Gastrocnemius medialis (tissue), 4 donors: ENCODE measurements around the gene WBP2NL. TPM values are rescaled to one million over a fixed set of nuclear protein-coding genes. Genes with fewer than 3 reads are reported as not detected.
A peak's percentile ranks its signal among the peaks of the same experiment; 100 is the strongest.

Experiments used
- ATAC-seq, 2 donors: fragments of 150-250 bp; one replicate each; pipeline ENCODE4 v1.9.1; 2016
- DNase-seq, 2 donors: peaks; one replicate each; pipeline ENCODE4 v3.0.0-alpha.2; 2019
- H3K27ac ChIP-seq, 4 donors: fragments of 200-600 bp; sonication (generic); 1 replicate in 1 of 4; 2 replicates in 3 of 4; pipeline ENCODE4 v1.5.1; 2016 to 2018; ENCODE audit warnings: mild to moderate bottlenecking in 2 of 4, moderate library complexity in 1 of 4
- H3K27me3 ChIP-seq, 3 donors: fragments of 200-600 bp; sonication (generic) in 2 of 3; 1 replicate in 1 of 3; 2 replicates in 2 of 3; pipeline versions ENCODE4 v1.5.1 to v1.6.0; 2016 to 2019; ENCODE audit warnings: mild to moderate bottlenecking in 1 of 3, moderate library complexity in 1 of 3
- H3K36me3 ChIP-seq, 2 donors: fragments of 200-600 bp; sonication (generic) in 1 of 2; one replicate each; pipeline ENCODE4 v1.5.1; 2017 to 2018
- H3K4me1 ChIP-seq, 2 donors: fragments of 200-600 bp; sonication (generic) in 1 of 2; one replicate each; pipeline ENCODE4 v1.5.1; 2016 to 2017; ENCODE audit warnings: mild to moderate bottlenecking in 2 of 2
- H3K4me3 ChIP-seq, 4 donors: fragments of 200-600 bp; sonication (generic) in 3 of 4; 1 replicate in 1 of 4; 2 replicates in 3 of 4; pipeline ENCODE4 v1.5.1; 2016 to 2019; ENCODE audit warnings: mild to moderate bottlenecking in 2 of 4
- H3K9me3 ChIP-seq, 3 donors: fragments of 200-600 bp; sonication (generic) in 2 of 3; 1 replicate in 1 of 3; 2 replicates in 2 of 3; pipeline ENCODE4 v1.5.1; 2016 to 2019
- POLR2A ChIP-seq, 2 donors: fragments of 450-650 bp; IDR thresholded peaks; one replicate each; pipeline ENCODE4 v1.6.1; 2017; ENCODE audit warnings: antibody characterized with exemption in 2 of 2, mild to moderate bottlenecking in 2 of 2, moderate library complexity in 2 of 2
- in situ Hi-C, 4 donors: fragments of 200-750 bp; cut with MboI; loops; one replicate each; pipeline versions ENCODE4 v1.15.0 to v1.8.0; 2017; ENCODE audit warnings: low sequenced_read_pairs in 4 of 4
- intact Hi-C: fragments of 100-400 bp; cut with DNase I; formaldehyde crosslinking; loops from one replicate; pipeline ENCODE4 v1.15.1; 2023; ENCODE audit warnings: low total_unique reads
- total RNA-seq, 4 donors: library from RNA; depleted of rRNA; stranded (reverse); fragments of >200 nt; gene quantifications; one replicate each; pipeline versions ENCODE4 v1.1.0 to v1.2.3, GENCODE V29; 2016
- TF ChIP-seq, protein P1 (sequence below), 5 experiments: fragments of 450-650 bp in 3 of 5; fragments of 200-600 bp in 2 of 5; sonication (generic) in 2 of 5; IDR thresholded peaks in 4 of 5; conservative IDR thresholded peaks in 1 of 5; 1 replicate in 4 of 5; 2 replicates in 1 of 5; pipeline ENCODE4 v1.5.1; 2016 to 2019; ENCODE audit warnings: antibody characterized with exemption in 5 of 5, mild to moderate bottlenecking in 3 of 5, moderate library complexity in 3 of 5

The WBP2NL gene
- total RNA-seq, 4 donors from 2014 or later: 0.27 to 0.59 (median 0.31) TPM; not detected in 1

DNA sequence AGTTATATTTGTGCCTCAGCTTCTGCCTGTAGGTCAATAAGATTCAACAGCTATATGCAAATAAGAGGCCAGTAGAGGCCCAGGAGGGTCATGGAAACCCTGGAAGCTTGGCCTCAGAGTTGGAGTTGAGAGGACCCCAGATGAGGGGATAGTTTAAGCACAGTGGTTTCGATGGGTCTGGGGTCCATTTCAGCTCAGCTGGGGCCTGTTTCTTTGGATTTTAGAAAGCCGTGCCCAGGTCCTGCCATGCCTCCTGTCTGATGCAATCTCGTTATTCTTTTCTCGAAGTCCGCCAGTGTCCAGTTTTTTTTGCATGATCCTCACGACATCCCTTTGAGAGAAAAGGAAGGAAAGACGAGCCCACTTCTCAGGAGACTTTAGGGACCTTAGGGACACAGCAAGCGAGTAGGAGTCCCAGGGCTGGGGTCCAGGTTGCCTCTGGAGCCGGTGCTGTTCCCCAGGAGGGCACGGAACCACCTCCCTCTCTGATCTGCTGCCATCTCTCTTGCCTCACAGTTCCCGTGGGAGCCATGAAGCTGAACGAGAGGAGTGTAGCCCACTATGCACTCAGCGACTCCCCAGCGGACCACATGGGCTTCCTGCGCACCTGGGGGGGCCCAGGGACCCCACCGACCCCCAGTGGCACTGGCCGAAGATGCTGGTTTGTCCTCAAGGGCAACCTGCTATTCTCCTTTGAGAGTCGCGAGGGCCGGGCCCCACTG, 78.3 kb downstream of the WBP2NL start:
- DNase-seq: no peak
- no peak for ATAC-seq

DNA sequence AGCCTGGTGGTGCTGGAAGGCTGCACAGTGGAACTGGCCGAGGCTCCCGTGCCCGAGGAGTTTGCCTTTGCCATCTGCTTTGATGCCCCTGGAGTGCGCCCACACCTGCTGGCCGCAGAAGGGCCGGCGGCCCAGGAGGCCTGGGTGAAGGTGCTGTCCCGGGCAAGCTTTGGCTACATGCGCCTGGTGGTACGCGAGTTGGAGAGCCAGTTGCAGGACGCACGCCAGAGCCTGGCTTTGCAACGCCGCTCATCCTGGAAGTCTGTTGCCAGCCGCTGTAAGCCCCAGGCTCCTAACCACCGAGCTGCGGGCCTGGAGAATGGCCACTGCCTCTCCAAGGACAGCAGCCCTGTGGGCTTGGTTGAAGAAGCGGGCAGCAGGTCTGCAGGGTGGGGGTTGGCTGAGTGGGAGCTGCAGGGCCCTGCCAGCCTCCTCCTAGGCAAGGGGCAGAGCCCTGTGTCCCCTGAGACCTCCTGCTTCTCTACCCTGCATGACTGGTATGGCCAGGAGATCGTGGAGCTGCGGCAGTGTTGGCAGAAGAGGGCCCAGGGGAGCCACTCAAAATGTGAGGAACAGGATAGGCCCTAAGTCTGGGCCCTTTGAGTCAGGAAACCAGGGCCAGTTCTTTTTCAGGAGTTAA, 79.0 kb downstream of the WBP2NL start:
- intact Hi-C loops (loop anchor here (2.0 to 10.0 kb wide), 2 partner anchors 245 to 983 kb away; partner anchors contain the start of genes EP300 and SREBF2), in situ Hi-C loops (loop anchor here in 1 of 4 donors (25.0 kb wide), 1 partner anchor 360 kb away; the partner anchor contains the start of gene NFAM1)
- TF ChIP-seq, protein P1, sequence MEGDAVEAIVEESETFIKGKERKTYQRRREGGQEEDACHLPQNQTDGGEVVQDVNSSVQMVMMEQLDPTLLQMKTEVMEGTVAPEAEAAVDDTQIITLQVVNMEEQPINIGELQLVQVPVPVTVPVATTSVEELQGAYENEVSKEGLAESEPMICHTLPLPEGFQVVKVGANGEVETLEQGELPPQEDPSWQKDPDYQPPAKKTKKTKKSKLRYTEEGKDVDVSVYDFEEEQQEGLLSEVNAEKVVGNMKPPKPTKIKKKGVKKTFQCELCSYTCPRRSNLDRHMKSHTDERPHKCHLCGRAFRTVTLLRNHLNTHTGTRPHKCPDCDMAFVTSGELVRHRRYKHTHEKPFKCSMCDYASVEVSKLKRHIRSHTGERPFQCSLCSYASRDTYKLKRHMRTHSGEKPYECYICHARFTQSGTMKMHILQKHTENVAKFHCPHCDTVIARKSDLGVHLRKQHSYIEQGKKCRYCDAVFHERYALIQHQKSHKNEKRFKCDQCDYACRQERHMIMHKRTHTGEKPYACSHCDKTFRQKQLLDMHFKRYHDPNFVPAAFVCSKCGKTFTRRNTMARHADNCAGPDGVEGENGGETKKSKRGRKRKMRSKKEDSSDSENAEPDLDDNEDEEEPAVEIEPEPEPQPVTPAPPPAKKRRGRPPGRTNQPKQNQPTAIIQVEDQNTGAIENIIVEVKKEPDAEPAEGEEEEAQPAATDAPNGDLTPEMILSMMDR (IDR thresholded peaks at IDR 0.05 in 4 of 5, conservative IDR thresholded peaks at IDR 0.05 in 1 of 5): no peak
- no peak for TF ChIP-seq POLR2A (IDR thresholded peaks at IDR 0.05)
- Histone ChIP-seq H3K27me3 (no peaks in the 10 kb centered on the region), H3K36me3 (peaks cover 0 to 6% of the 10 kb centered on the region in 2 donors), H3K4me3 (no peak overlapping the region), H3K9me3 (no peaks in the 10 kb centered on the region), H3K27ac (peak overlapping the region; percentile 95 to 100 (median 100)), H3K4me1 (peaks cover 21 to 43% of the 10 kb centered on the region in 2 donors)
- no peak for ATAC-seq
- no peak for DNase-seq

More for the DNA sequence above, 78.3 kb downstream of the WBP2NL start:
- TF ChIP-seq, protein P1 (IDR thresholded peaks at IDR 0.05 in 4 of 5, conservative IDR thresholded peaks at IDR 0.05 in 1 of 5): no peak
- TF ChIP-seq POLR2A (IDR thresholded peaks at IDR 0.05): no peak
- intact Hi-C loops: loop anchor here (10.0 kb wide), 1 partner anchor 982 kb away; the partner anchor contains the start of gene EP300
- H3K4me1 ChIP-seq: peaks cover 19 to 39% of the 10 kb centered on the region in 2 donors
- H3K27me3 ChIP-seq: no peaks in the 10 kb centered on the region
- no peaks in the 10 kb centered on the region for H3K36me3 ChIP-seq
- H3K9me3 ChIP-seq: no peaks in the 10 kb centered on the region
- no peak overlapping the region for H3K4me3 ChIP-seq
- in situ Hi-C loops: loop anchor here in 1 of 4 donors (25.0 kb wide), 1 partner anchor 360 kb away; the partner anchor contains the start of gene NFAM1
- H3K27ac ChIP-seq: peak overlapping the region in 1 of 4 donors; percentile 95

Other genes starting within 250 kb of the WBP2NL start
- 1 to 10 TPM; 3.3 to 7.7 (median 6.0) TPM for gene CCDC134, start 198.1 kb upstream of the WBP2NL start, total RNA-seq
- gene SREBF2, start 165.7 kb upstream of the WBP2NL start, total RNA-seq: 10 to 100 TPM; 25.1 to 40.9 (median 36.1) TPM
- not detected for gene SHISA8, start 83.7 kb upstream of the WBP2NL start, total RNA-seq
- gene TNFRSF13C, start 72.0 kb upstream of the WBP2NL start, total RNA-seq: not detected
- gene CENPM, start 51.6 kb upstream of the WBP2NL start, total RNA-seq: 1 to 10 TPM in 2 of 4 donors, not detected in 2; 1.5 to 5.1 TPM
- gene SEPTIN3, start 29.3 kb upstream of the WBP2NL start, total RNA-seq: under 1 TPM in 1 of 4 donors, not detected in 3; 0.18 TPM
- 10 to 100 TPM in 3 of 4 donors, 1 to 10 TPM in 1; 8.7 to 14.1 (median 11.9) TPM for gene NAGA, start 72.0 kb downstream of the WBP2NL start, total RNA-seq
- 1 to 10 TPM; 1.8 to 3.1 (median 2.1) TPM for gene PHETA2, start 75.5 kb downstream of the WBP2NL start, total RNA-seq
- gene SMDT1, start 80.9 kb downstream of the WBP2NL start, total RNA-seq: 10 to 100 TPM in 1 of 4 donors, 1 to 10 TPM in 3; 7.9 to 14.6 (median 9.8) TPM
- 100 to 1,000 TPM; 117 to 139 (median 125) TPM for gene NDUFA6, start 92.0 kb downstream of the WBP2NL start, total RNA-seq
- gene CYP2D6, start 132.0 kb downstream of the WBP2NL start, total RNA-seq: under 1 TPM in 2 of 4 donors, not detected in 2; 0.15 to 0.24 TPM